Activated CD4-positive, alpha-beta memory T cell treated with anti-CD3 and anti-CD28 coated beads for 36 hours (primary cell): ENCODE measurements around the gene ZEB2. TPM values are rescaled to one million over a fixed set of nuclear protein-coding genes. Genes with fewer than 3 reads are reported as not detected.
A peak's percentile ranks its signal among the peaks of the same experiment; 100 is the strongest.

Experiments used
- CTCF ChIA-PET: fragments of 350-600 bp; sonication (Branson Sonifier 250); formaldehyde crosslinking; loops from one replicate; lab custom pipeline; 2021; ENCODE audit warnings: antibody characterized with exemption, inconsistent platforms; lab: Charles Lee
- POLR2A ChIA-PET: fragments of 350-600 bp; sonication (Branson Sonifier 250); formaldehyde crosslinking; loops from one replicate; lab custom pipeline; 2021; ENCODE audit warnings: antibody characterized with exemption; lab: Charles Lee
- DNase-seq: peaks from one replicate; pipeline ENCODE4 v3.0.0-alpha.2; 2020
- H3K27ac Mint-ChIP-seq: one replicate; pipeline ENCODE4 v1.8.0; 2021; ENCODE audit warnings: mixed read lengths
- H3K27me3 Mint-ChIP-seq: one replicate; pipeline ENCODE4 v1.8.0; 2021; ENCODE audit warnings: mixed read lengths
- H3K36me3 Mint-ChIP-seq: one replicate; pipeline ENCODE4 v1.8.0; 2021; ENCODE audit warnings: mixed read lengths
- H3K4me1 Mint-ChIP-seq: one replicate; pipeline ENCODE4 v1.8.0; 2021; ENCODE audit warnings: low read depth, mixed read lengths
- H3K4me3 Mint-ChIP-seq: one replicate; pipeline ENCODE4 v1.8.0; 2021; ENCODE audit warnings: mild to moderate bottlenecking, mixed read lengths
- H3K9me3 Mint-ChIP-seq: one replicate; pipeline ENCODE4 v1.8.0; 2021; ENCODE audit warnings: mixed read lengths
- intact Hi-C: fragments of 100-400 bp; cut with micrococcal nuclease; formaldehyde crosslinking; loops from one replicate; pipeline ENCODE4 v1.15.1; 2023
- total RNA-seq, 2 experiments: library from RNA; stranded (reverse); gene quantifications; one replicate each; pipeline ENCODE4 v1.2.3, GENCODE V29; 2021

Gene ZEB2
- total RNA-seq, 2 experiments from 2014 or later = 16.8 to 17.1 TPM

- ChIA-PET CTCF (interaction anchor here (0.9 kb wide), 1 partner anchor 15 kb away, joined by 3 read pairs; no protein-coding TSS in a partner anchor), POLR2A (interaction anchor here (0.5 to 1.2 kb wide), 5 partner anchors 9 to 157 kb away, joined by 3 to 5 read pairs (median 3); no protein-coding TSS in a partner anchor)
- H3K27ac Mint-ChIP-seq = peak overlapping the region; percentile 88
- H3K9me3 Mint-ChIP-seq = no peaks in the 10 kb centered on the region
- H3K4me3 Mint-ChIP-seq = peak overlapping the region; percentile 12
- peaks cover under 1% of the 10 kb centered on the region for H3K27me3 Mint-ChIP-seq
- H3K36me3 Mint-ChIP-seq = no peaks in the 10 kb centered on the region
- DNase-seq = no peak
- intact Hi-C loops = loop anchor here (1.0 to 5.0 kb wide), 11 partner anchors 16 to 1096 kb away; a partner anchor contains a TSS
- peaks cover 26% of the 10 kb centered on the region for H3K4me1 Mint-ChIP-seq
These were observed 161.4 kb downstream of the ZEB2 start for GRCh38 chr2:144358374-144358964.

- DNase-seq = peak; percentile 61
- no peaks in the 10 kb centered on the region for H3K27me3 Mint-ChIP-seq
- ChIA-PET POLR2A (interaction anchor here (0.6 to 1.3 kb wide), 3 partner anchors 8 to 148 kb away, joined by 3 to 4 read pairs (median 3); no protein-coding TSS in a partner anchor), CTCF (interaction anchor here (0.9 kb wide), 2 partner anchors 11 to 15 kb away, joined by 3 read pairs; no protein-coding TSS in a partner anchor)
- peak overlapping the region; percentile 12 for H3K4me3 Mint-ChIP-seq
- no peaks in the 10 kb centered on the region for H3K9me3 Mint-ChIP-seq
- H3K27ac Mint-ChIP-seq = peak overlapping the region; percentile 88
- intact Hi-C loops = loop anchor here (1.0 to 5.0 kb wide), 11 partner anchors 17 to 1095 kb away; a partner anchor contains a TSS
- H3K4me1 Mint-ChIP-seq = peaks cover 26% of the 10 kb centered on the region
- H3K36me3 Mint-ChIP-seq = no peaks in the 10 kb centered on the region
These were observed 162.1 kb downstream of the ZEB2 start for GRCh38 chr2:144357623-144358373.

- no peaks in the 10 kb centered on the region for H3K27me3 Mint-ChIP-seq
- H3K4me1 Mint-ChIP-seq = peaks cover 26% of the 10 kb centered on the region
- H3K36me3 Mint-ChIP-seq = no peaks in the 10 kb centered on the region
- ChIA-PET CTCF (no interaction called here), POLR2A (no interaction called here)
- intact Hi-C loops = loop anchor here (5.0 kb wide), 1 partner anchor 216 kb away; no protein-coding TSS in a partner anchor
- H3K9me3 Mint-ChIP-seq = no peaks in the 10 kb centered on the region
- DNase-seq = no peak
- no peak overlapping the region for H3K27ac Mint-ChIP-seq
- H3K4me3 Mint-ChIP-seq = no peak overlapping the region
These were observed 163.5 kb downstream of the ZEB2 start for GRCh38 chr2:144356402-144356801.

GRCh38 chr2:144354953-144355352 lies 165.0 kb downstream of the ZEB2 start:
- no peaks in the 10 kb centered on the region for H3K9me3 Mint-ChIP-seq
- no peak overlapping the region for H3K27ac Mint-ChIP-seq
- intact Hi-C loops = loop anchor here (5.0 kb wide), 1 partner anchor 217 kb away; no protein-coding TSS in a partner anchor
- H3K4me3 Mint-ChIP-seq = no peak overlapping the region
- H3K27me3 Mint-ChIP-seq = no peaks in the 10 kb centered on the region
- ChIA-PET POLR2A (no interaction called here), CTCF (no interaction called here)
- no peak for DNase-seq
- H3K36me3 Mint-ChIP-seq = no peaks in the 10 kb centered on the region
- H3K4me1 Mint-ChIP-seq = peaks cover 32% of the 10 kb centered on the region

GRCh38 chr2:144351687-144352086 lies 168.2 kb downstream of the ZEB2 start:
- intact Hi-C loops = no loop called here
- DNase-seq = no peak
- H3K4me3 Mint-ChIP-seq = no peak overlapping the region
- CTCF ChIA-PET = no interaction called here
- H3K36me3 Mint-ChIP-seq = no peaks in the 10 kb centered on the region
- POLR2A ChIA-PET = no interaction called here
- no peaks in the 10 kb centered on the region for H3K27me3 Mint-ChIP-seq
- peaks cover 17% of the 10 kb centered on the region for H3K4me1 Mint-ChIP-seq
- H3K27ac Mint-ChIP-seq = no peak overlapping the region
- no peaks in the 10 kb centered on the region for H3K9me3 Mint-ChIP-seq

- peak overlapping the region; percentile 79 for H3K27ac Mint-ChIP-seq
- intact Hi-C loops = no loop called here
- ChIA-PET CTCF (no interaction called here), POLR2A (interaction anchor here (0.6 to 2.8 kb wide), 3 partner anchors 8 to 178 kb away, joined by 3 to 8 read pairs (median 5); a partner anchor contains a TSS)
- DNase-seq = no peak
- peaks cover 10% of the 10 kb centered on the region for H3K4me1 Mint-ChIP-seq
- H3K36me3 Mint-ChIP-seq = no peaks in the 10 kb centered on the region
- H3K9me3 Mint-ChIP-seq = no peaks in the 10 kb centered on the region
- no peaks in the 10 kb centered on the region for H3K27me3 Mint-ChIP-seq
- no peak overlapping the region for H3K4me3 Mint-ChIP-seq
These were observed 169.6 kb downstream of the ZEB2 start for GRCh38 chr2:144350151-144350802.

GRCh38 chr2:144349674-144350073 lies 170.2 kb downstream of the ZEB2 start:
- Mint-ChIP-seq H3K9me3 (no peaks in the 10 kb centered on the region), H3K4me3 (no peak overlapping the region), H3K4me1 (peaks cover 10% of the 10 kb centered on the region), H3K27me3 (no peaks in the 10 kb centered on the region), H3K36me3 (no peaks in the 10 kb centered on the region), H3K27ac (no peak overlapping the region)
- no peak for DNase-seq
- intact Hi-C loops = no loop called here
- CTCF ChIA-PET = no interaction called here
- POLR2A ChIA-PET = interaction anchor here (0.6 to 2.8 kb wide), 3 partner anchors 9 to 177 kb away, joined by 3 to 8 read pairs (median 5); a partner anchor contains a TSS

GRCh38 chr2:144348846-144349245 lies 171.1 kb downstream of the ZEB2 start:
- POLR2A ChIA-PET = interaction anchor here (0.6 to 2.8 kb wide), 2 partner anchors 10 to 17 kb away, joined by 4 to 8 read pairs; a partner anchor contains a TSS
- Mint-ChIP-seq H3K4me3 (no peak overlapping the region), H3K4me1 (peaks cover 10% of the 10 kb centered on the region), H3K27ac (no peak overlapping the region), H3K36me3 (no peaks in the 10 kb centered on the region), H3K9me3 (no peaks in the 10 kb centered on the region), H3K27me3 (no peaks in the 10 kb centered on the region)
- intact Hi-C loops = no loop called here
- CTCF ChIA-PET = no interaction called here
- no peak for DNase-seq

- Mint-ChIP-seq H3K4me1 (peaks cover 21% of the 10 kb centered on the region), H3K9me3 (no peaks in the 10 kb centered on the region), H3K36me3 (no peaks in the 10 kb centered on the region), H3K27ac (no peak overlapping the region), H3K27me3 (no peaks in the 10 kb centered on the region), H3K4me3 (no peak overlapping the region)
- POLR2A ChIA-PET = no interaction called here
- intact Hi-C loops = no loop called here
- CTCF ChIA-PET = interaction anchor here (0.7 to 1.2 kb wide), 2 partner anchors 11 to 368 kb away, joined by 3 to 5 read pairs; no protein-coding TSS in a partner anchor
- DNase-seq = no peak
These were observed 173.7 kb downstream of the ZEB2 start for GRCh38 chr2:144346229-144346628.

- intact Hi-C loops = no loop called here
- Mint-ChIP-seq H3K27me3 (no peaks in the 10 kb centered on the region), H3K9me3 (no peaks in the 10 kb centered on the region), H3K4me1 (peaks cover 14% of the 10 kb centered on the region), H3K4me3 (no peak overlapping the region), H3K36me3 (no peaks in the 10 kb centered on the region), H3K27ac (no peak overlapping the region)
- no peak for DNase-seq
- ChIA-PET POLR2A (no interaction called here), CTCF (interaction anchor here (0.7 to 1.1 kb wide), 2 partner anchors 15 to 27 kb away, joined by 3 read pairs; no protein-coding TSS in a partner anchor)
These were observed 176.8 kb downstream of the ZEB2 start for GRCh38 chr2:144343145-144343544.

- ChIA-PET POLR2A (no interaction called here), CTCF (no interaction called here)
- H3K36me3 Mint-ChIP-seq = no peaks in the 10 kb centered on the region
- H3K27me3 Mint-ChIP-seq = no peaks in the 10 kb centered on the region
- peaks cover 14% of the 10 kb centered on the region for H3K4me1 Mint-ChIP-seq
- H3K9me3 Mint-ChIP-seq = no peaks in the 10 kb centered on the region
- no peak for DNase-seq
- no peak overlapping the region for H3K4me3 Mint-ChIP-seq
- H3K27ac Mint-ChIP-seq = no peak overlapping the region
- intact Hi-C loops = no loop called here
These were observed 178.4 kb downstream of the ZEB2 start for GRCh38 chr2:144341538-144341937.
